ENCODE data around the gene RASD2.

- TF ChIP-seq CTCF (IDR thresholded peaks at IDR 0.05 in 4 of 5, conservative IDR thresholded peaks at IDR 0.05 in 1 of 5) (no peak), POLR2A (IDR thresholded peaks at IDR 0.05) (no peak)
Observed at GRCh38 chr22:35541254-35541748, 670 bp downstream of the RASD2 start.

Measured in gastrocnemius medialis (tissue), 4 donors.